ENCODE data around the gene C11orf98.
A peak's percentile ranks its signal among the peaks of the same experiment; 100 is the strongest.
"Not testable (repeated sequence)": the region's sequence is repeated elsewhere in the genome, so short reads cannot be mapped to it uniquely, and the experiment has no call there.

C11orf98 gene

DNA sequence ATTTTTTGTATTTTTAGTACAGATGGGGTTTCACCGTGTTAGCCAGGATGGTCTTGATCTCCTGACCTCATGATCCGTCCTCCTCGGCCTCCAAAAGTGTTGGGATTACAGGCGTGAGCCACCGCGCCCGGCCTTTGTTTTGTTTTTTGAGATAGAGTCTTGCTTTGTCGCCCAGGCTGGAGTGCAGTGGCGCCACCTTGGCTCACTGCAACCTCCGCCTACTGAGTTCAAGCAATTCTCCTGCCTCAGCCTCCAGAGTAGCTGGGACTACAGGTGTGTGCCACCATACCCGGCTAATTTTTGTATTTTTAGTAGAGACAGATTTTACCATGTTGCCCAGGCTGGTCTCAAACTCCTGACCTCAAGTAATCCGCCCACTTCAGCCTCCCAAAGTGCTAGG lies 14.7 kb downstream of the C11orf98 start:
- not testable (repeated sequence) for DNase-seq (ENCODE audit: low read depth)

DNA sequence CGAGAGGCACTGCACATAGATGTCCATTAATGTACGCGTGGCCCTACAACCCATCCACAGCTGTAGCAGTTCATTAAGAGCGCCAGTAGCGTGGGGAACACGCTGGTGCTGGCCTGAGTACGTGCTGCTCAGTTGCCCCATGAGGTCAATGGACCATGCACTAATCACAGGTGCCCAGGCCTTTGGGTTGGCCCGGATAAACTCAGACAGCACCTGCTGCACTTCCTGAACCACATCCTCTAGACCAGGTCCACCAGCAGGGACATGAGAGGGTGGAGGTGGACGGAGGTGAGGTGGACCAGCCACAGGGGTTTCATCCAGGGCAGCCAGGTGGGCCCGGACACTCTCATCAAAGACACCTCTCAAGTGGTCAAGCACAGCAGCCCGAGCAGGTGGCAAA lies 15.5 kb downstream of the C11orf98 start:
- DNase-seq (ENCODE audit: low read depth) = no peak

DNA sequence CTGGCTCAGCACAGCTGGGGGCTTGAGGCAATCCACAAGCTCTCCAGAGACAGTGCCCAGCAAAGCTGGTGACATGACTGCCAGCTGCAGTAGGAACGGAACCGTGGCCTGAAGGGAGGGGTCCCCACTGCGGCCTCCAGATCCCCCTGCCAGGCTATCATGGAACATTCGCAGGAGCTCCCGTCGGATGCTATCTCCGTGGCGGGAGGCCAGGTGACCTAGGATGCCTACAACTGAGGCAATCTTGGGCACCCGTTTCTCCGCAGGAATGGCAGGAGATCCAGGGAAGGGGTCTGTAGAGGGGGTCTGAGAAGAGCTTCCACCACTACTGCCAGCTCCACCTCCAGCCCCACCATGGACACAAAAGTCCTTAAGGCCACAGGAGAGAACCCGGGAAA lies 16.0 kb downstream of the C11orf98 start:
- DNase-seq (ENCODE audit: low read depth) = no peak

DNA sequence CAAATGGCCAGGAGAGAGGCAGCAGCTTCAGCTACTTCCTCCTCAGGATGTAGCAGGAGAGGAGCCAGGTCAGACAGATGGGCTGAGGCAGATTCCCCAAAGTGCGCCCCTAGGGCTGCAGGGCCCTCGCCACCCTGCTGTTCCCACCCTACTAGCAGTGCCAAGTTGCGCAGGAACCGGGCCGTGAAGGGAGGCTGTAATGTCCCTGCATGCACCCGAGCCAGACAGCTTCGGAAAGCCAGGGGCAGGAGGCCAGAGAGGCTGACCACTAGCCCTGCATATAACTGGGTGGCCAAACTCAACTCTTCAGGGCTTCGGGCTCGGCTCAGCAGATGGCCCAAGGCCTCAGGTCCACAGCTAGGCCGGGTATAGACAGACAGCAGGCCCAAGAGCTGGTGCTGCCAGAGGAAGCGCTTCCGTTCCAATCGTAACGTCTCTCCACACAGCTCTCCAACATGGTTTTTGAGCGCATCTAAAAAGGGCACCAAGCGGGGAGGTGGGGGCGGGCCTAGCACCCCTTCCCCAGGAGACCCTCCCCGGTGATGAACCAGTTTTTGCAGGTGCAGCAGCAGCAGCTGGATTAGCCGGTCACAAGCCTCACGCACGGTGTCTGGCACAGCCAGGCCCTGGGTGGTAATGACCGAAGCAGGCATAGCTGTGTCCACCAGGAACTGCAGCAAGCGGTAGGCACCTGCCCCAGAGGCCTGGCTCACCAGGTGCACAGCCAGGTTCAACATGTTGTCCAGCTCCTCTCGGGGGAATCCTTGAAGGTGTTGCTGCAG lies 16.6 kb downstream of the C11orf98 start:
- no peak for DNase-seq (ENCODE audit: low read depth)

DNA sequence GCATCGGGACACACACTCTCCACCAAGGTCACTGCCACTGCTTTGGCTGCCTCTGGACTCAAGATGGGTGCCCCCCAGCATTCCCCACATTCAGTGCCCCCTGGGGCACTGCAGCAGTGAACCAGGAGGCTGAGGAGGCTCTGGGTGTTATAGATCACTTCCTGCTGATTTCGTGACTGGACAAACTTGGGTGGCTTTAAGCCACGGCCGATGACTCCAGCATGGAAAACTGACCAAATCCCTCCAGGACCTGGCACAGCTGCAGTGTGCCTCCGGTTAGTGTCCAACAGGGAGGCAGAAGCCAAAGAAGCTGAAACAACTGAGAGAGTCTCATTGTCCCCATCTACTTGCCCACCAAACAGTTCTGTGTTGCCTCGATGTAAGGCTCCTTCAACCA lies 17.4 kb downstream of the C11orf98 start:
- DNase-seq (ENCODE audit: low read depth) = no peak

DNA sequence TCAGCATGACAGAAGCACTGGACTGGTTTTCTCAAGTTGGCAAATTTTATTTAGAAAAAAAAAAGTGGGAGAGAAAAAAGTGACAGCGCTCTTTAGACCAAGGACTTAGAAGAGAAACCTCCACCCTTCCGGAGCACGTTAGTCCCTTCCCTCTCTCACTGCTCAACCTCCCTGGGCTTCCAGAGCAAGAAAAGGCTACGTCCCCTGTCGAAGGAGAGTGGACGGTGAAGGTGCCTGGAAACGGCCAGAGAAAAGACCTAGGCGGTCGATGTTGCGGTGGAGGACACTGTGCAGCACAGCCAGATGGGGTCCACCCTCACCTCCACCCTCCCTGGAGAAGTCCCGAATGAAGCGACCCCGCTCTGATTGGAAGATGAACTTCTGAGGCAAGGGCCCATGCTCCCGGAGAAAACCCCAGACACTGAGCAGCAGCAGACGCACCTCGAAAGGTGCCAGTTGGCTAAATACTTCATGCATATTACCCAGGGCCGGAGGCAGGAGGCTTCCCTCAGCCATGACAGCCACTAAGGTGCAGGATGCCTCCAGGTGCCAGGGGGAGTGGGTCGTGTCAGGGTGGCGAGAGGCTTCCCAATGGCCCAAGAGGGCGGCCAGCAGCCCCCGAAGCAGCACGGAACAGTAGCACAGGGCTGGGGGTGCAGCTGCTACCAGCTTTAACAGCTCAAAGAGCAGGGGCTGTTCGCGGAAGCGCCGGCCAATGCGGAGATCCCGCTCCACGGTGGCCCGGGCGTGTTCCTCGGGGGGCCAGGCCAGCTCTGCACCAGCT lies 18.0 kb downstream of the C11orf98 start:
- DNase-seq (ENCODE audit: low read depth) = no peak

DNA sequence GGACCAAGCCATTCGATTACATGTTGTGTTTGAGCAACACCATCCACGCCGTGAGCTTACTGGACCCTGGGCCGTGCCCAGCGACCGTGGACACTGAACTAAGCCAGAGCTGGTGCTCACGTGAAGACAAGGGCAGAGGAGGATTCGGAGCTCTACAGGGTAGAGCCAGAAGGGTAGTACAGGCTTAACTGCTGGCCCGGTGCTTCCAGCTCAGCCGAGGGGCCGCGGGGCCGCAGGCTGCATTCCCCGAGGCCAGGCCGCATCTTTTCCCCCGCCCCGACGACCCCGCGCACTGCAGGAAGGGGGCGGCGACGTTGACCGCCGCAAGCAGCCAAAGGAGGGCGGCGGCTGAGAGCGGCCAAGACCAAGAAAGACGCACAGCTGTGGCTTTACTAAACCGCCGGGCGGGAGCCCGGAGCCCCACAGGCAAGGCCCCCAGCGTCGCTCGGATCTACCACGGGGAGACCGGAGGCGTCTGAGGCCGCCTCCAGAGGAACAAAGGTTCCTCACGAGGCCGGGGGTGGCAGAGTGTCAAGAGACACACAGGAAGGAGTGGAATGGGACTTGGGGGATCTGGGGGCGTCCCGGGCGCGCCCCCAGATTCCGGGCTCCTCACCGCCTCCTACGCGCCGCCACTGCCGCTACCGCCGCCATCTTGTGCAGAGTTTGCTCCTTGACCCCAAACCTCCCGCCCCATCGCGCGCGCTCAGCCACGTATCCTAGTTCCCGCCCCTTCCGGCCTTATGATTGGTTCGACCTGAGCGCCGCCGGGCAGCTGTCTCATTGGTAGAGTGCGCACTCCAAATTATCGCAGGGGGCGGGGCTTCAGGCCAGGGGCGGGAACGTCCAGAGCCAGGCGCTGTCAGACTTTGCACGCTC lies 18.8 kb downstream of the C11orf98 start, which contains the start of gene GANAB:
GANAB (minus strand) TSS at position 668 of the 879 bp plus-strand sequence; CDS start at position 654, 14 bp downstream.
- peak; percentile 98 for DNase-seq (ENCODE audit: low read depth)

DNA sequence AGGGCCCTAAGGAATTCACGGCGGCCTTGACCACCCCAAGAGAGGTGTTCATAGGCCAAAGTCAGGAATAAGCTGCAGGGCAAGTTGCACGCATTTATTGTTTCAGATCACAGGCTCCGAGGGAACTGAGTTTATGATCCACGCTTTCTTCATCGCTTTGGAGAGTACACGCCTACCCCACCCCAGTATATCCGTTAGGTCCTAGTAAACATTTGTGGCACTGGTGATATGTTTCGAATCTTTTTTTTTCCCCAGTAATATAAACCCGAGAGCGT lies 19.4 kb downstream of the C11orf98 start:
- no peak for DNase-seq (ENCODE audit: low read depth)

DNA sequence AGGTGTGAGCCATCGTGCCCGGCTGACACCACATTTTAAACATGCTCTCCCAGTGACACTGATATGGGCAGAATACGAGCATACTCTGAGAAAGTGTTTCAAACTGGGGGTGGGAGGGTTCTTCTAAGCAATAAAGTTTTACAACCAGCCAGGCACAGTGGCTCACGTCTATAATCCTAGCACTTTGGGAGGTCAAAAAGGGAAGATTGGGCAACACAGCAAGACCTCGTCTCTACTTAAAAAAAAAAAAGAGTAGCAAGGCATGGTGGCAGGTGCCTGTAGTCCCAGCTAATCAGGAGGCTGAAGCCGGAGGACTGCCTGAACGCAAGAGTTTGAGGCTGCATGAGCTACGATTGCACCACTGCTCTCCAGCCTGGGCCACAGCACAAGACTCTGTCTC lies 20.8 kb downstream of the C11orf98 start:
- no peak for DNase-seq (ENCODE audit: low read depth)

DNA sequence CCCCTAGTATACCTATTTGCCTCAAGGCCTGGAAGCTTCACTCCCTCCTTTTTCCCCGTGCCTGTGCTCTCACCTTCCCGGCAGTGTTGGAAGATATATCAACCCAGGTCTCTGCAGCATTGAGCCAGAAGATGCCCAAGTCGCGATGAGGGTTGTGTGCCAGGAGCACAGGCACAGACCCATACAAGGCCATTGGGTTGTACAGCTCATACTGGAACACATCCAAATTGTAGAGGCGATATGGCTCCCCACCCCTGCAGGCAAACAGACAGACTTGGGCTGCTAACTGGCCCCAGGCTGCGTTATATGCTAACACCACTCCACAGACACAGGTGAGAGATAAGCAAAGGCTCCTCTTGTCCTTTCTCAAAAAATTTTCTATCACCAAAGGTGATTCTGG lies 32.5 kb downstream of the C11orf98 start:
- DNase-seq (ENCODE audit: low read depth) = no peak

DNA sequence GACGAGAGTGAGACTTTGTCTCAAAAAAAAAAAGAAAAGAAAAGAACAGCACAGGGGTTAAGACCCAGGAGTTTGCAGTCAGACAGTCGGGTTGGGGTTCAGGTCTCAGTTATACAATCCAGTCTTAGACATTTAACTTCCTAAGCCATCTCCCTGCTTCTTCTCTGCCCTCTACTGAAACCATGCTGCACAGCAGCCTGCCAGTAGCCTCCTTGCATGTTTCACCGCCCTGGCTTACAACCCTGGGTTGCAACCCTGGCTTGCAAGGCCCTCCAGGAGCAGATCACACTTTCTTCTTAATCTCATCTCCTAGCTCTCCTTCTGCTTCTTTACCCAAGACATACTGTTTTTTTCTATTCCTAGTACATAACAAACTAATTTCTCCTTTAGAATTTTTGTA lies 37.3 kb downstream of the C11orf98 start:
- no peak for DNase-seq (ENCODE audit: low read depth)

DNA sequence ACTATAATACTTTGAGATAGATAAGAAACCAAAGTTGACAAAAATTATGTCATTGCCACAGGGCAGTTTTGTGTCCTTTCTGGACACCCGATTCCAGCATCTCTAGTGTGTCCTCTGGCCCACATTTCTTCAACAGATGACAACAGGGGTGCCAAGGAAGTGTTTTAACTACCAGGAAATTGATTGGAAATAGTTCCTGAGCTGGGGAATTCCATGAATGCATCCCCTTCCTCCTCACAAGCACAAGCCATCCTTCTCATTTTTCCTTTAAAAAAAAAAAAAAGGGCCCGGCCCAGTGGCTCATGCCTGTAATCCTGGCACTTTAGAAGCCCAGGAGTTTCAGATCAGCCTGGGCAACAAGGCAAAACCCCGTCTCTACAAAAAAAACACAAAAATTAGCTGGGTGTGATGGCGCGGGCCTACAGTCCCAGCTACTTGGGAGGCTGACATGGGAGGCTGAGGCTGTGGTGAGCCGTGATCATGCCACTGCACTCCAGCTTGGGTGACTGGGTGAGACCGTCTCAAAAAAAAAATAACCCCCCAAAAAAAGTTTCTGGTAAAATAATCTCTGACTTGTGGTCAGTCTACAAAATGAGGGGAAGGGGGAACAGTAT lies 42.4 kb downstream of the C11orf98 start:
- DNase-seq (ENCODE audit: low read depth) = no peak

DNA sequence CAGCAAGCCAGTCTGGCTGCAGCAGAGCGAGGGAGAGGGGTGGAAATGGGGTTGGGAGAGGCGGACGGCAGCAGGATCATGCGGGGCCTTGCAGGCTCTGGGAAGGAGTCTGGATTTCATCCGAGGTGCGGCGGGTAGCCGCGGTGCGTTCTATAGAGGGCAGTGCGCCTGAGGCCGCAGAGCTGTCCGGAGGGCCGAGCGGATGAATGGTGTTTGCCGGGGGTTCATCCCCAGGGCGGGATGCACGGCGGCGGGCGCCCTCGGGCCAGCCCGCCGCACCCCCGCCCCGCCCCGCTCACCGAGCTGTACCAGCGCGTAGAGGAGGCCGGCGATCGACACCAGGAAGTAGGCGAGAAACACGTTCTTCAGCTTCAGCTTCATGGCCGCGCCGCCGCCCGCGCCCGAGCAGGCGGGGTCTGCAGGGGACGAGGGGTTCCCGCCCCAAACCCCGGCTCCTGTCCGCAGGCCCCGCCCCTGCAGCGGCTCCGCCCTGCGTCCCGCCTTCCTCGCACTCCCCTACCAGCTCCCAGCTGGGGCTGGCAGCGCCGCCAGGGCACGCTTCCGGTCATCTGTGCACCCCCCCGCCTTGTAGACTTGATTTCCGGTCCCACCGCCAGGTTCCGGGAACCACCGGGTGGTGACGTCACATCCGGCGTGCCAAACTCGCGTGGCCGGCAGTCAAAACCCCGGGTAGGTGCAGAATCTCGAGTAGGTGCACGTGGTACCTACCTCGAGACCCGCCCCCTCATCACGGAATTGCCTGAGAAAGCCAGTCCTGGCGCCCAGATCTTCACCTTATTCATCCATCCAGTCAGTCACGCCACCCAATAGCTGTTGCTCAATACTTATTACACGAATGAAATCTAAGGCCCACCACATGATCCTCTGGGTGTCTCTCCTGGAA lies 43.2 kb downstream of the C11orf98 start, which contains the start of gene B3GAT3:
B3GAT3 (minus strand) TSS at position 420 of the 904 bp plus-strand sequence; CDS start at position 381, 39 bp downstream.
- DNase-seq (ENCODE audit: low read depth) = peak; percentile 96

DNA sequence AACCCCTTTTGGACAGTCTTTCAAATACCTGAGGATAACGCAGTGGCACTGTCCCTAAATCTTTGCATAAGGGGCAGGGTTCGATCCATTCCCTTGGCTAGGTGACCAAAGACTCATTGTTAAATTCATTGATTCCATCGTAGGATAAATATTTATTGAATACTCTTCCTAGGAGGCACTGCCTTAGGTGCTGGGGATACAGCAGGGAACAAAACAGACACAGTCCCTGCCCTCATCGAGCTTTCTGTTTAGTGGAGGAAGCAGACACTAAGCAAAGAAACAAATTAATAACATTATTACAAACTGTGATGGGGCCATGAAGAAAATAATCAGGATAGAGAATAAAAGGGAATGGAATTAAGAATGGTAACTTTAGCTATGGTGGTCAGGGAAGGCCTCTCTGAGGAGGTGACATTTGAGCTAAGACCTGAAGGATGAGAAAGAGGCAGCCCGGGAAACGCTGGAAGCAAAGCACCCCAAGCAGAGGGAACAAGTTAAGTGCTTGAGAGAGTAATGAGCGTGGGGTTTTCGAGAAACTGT lies 43.9 kb downstream of the C11orf98 start:
- no peak for DNase-seq (ENCODE audit: low read depth)

DNA sequence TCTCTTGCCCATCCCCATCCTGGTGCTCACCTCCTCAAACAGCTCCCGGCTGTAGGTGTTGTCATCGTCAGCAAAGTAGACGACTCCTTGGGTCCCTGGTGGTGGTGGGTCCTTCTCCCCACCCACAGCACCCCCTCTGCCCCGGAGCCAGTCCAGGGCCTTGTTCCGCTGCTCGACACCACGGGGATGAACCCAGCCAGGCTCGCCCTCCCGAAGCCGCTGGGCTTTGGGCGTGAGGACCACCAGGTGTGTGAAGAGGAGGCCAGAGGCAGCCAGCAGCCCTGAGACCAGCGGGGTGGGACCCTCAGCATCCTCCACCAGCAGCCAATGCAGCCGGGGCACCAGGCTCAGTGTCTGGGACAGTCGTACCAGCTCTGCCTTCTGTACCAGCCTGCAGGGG lies 48.1 kb downstream of the C11orf98 start:
- not testable (repeated sequence) for DNase-seq (ENCODE audit: low read depth)

DNA sequence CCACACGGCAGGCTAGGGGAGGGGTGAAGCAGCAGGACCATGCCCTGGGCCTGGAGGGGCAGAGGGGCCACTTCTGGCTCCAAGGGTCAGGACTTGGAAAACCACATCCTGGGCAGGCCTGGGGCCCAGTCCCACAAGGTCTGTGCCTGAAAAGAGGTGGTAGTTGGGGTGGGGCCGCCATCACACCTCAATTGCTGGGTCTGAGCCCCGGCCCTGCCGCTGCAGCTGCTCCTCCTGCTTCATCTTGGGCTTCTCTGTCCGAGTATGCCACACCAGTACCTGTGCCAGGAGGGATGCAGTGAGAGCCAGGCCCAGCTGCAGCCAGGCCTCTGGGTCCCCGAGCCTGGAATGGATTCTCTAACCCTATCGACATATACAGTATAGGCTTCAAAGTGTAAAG lies 49.5 kb downstream of the C11orf98 start:
- no peak for DNase-seq (ENCODE audit: low read depth)

DNA sequence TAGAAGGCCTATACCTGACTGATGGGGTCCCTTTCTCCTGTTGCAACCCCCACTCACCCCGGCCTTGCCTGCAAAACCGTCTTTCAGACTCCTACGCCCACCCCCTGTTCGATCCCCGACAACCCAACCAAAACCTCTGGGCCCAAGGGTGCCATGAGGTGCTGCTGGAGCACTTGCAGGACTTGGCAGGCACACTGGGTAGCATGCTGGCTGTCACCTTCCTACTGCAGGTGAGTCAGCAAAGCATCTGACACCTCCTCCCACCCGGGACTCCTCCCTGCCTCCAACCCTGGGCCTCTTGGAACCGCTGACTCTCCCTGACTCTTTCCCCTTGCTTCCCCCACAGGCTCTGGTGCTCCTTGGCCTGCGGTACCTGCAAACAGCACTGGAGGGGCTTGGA lies 50.7 kb downstream of the C11orf98 start:
- no peak for DNase-seq (ENCODE audit: low read depth)

DNA sequence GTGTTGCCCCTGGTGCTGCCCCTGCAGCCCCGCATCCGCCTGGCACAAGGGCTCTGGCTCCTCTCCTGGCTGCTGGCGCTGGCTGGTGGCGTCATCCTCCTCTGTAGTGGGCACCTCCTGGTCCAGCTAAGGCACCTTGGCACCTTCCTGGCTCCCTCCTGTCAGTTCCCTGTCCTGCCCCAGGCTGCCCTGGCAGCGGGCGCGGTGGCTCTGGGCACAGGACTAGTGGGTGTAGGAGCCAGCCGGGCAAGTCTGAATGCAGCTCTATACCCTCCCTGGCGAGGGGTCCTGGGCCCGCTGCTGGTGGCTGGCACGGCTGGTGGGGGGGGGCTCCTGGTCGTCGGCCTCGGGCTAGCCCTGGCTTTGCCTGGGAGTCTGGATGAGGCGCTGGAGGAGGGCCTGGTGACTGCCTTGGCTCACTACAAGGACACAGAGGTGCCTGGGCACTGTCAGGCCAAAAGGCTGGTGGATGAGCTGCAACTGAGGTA lies 51.7 kb downstream of the C11orf98 start:
- no peak for DNase-seq (ENCODE audit: low read depth)
